Sigmoid colon (tissue), 4 donors: ENCODE measurements around the gene OR6B1.

Source experiments
- EP300 ChIP-seq, 4 donors: sonication (generic); formaldehyde crosslinking; IDR thresholded peaks; one replicate each; pipeline ENCODE4 v1.6.1; 2017; ENCODE audit warnings: antibody characterized with exemption in 4 of 4
- POLR2AphosphoS5 ChIP-seq, 4 donors: sonication (generic); formaldehyde crosslinking; IDR thresholded peaks; one replicate each; pipeline ENCODE4 v1.6.1; 2017; ENCODE audit warnings: antibody characterized with exemption in 4 of 4
- TF ChIP-seq, protein P1 (sequence below), 4 experiments: fragments of 450-650 bp in 3 of 4; fragments of 200-600 bp in 1 of 4; IDR thresholded peaks; one replicate each; pipeline ENCODE4 v1.5.1; 2016 to 2019; ENCODE audit warnings: antibody characterized with exemption in 4 of 4, mild to moderate bottlenecking in 3 of 4, moderate library complexity in 2 of 4

DNA sequence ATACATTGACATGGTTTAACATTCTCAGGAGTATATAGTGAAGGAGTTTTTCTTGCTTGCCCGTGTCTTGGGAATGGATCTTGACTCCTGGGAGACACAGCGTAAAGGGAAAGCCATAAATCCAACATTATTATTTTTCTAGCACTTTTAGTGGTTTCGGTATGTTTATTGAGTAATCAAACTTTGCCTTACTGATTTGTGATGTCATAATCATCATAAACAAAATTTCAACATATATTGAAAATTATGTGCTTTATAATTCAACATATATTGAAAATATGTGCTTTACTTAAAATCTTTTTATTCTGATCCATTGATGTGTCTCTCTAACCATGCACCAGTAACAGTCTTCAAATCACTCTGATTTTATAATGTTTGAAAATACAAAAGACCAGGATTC is 28.4 kb downstream of the OR6B1 start:
- TF ChIP-seq, protein P1, sequence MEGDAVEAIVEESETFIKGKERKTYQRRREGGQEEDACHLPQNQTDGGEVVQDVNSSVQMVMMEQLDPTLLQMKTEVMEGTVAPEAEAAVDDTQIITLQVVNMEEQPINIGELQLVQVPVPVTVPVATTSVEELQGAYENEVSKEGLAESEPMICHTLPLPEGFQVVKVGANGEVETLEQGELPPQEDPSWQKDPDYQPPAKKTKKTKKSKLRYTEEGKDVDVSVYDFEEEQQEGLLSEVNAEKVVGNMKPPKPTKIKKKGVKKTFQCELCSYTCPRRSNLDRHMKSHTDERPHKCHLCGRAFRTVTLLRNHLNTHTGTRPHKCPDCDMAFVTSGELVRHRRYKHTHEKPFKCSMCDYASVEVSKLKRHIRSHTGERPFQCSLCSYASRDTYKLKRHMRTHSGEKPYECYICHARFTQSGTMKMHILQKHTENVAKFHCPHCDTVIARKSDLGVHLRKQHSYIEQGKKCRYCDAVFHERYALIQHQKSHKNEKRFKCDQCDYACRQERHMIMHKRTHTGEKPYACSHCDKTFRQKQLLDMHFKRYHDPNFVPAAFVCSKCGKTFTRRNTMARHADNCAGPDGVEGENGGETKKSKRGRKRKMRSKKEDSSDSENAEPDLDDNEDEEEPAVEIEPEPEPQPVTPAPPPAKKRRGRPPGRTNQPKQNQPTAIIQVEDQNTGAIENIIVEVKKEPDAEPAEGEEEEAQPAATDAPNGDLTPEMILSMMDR (IDR thresholded peaks at IDR 0.05): no peak
- TF ChIP-seq POLR2AphosphoS5 (IDR thresholded peaks at IDR 0.05) (no peak), EP300 (IDR thresholded peaks at IDR 0.05) (no peak)
